Measurements from ENCODE around the gene CTSE.

CTSE gene

DNA sequence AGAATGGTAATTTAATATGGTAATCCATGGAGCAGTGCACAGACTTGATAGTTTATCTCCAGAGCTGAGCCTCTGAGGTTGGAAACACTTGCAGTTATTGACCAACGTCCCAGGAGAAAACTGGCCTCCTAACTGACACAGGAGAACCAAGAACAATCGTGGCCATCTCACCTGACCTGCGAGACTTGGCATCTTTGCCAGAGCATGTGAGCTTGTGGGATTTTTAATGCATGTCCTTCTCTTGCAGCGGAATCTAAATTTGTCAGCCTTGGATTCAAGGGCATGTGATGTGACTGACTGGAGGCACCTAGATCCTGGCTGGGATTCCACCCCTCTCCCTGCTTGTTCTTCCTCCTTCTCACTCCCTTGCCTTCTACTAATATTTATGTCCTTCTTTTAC is 52.6 kb downstream of the CTSE start:
- DNase-seq (ENCODE audit: low read depth in 2 of 2), result no peak

DNA sequence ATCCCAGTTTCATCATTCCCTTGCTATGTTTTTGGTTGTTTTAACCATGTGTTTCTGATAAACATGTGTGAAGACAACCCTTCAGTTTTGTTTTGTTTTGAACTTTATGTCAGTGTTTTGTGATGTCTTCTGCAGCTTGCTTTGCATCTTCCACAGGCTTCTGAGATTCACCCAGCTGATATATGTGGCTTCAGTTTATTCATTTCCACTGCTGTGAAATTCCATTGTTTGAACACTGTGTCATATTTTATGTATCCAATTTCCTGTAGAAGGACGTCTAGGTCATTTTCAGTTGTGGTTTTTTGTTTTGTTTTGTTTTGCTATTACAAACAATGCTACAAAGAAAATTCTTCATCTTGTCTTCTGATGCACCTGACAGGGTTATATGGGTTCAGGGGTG is 53.2 kb downstream of the CTSE start:
- DNase-seq (ENCODE audit: low read depth in 2 of 2), result no peak

DNA sequence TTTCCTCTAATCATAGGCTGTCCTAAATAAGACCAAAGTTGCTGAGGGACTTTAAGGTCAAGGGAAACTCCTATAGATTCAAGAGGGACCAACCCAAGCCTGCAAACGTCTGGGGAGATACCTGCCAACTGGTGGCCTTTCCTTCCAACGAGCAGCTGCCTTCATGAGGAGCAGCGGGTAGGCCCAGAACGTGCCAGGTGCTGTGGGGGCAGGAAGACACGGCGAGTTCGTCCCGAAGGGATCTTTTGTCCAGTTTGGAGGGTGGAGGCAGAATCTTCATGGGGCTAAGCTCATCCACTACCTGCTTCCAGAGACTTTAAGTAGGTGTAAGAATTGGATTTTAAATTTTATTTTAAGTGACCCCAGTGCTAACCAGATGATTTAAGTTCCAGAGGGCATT is 54.5 kb downstream of the CTSE start:
- DNase-seq (ENCODE audit: low read depth in 2 of 2), result no peak

DNA sequence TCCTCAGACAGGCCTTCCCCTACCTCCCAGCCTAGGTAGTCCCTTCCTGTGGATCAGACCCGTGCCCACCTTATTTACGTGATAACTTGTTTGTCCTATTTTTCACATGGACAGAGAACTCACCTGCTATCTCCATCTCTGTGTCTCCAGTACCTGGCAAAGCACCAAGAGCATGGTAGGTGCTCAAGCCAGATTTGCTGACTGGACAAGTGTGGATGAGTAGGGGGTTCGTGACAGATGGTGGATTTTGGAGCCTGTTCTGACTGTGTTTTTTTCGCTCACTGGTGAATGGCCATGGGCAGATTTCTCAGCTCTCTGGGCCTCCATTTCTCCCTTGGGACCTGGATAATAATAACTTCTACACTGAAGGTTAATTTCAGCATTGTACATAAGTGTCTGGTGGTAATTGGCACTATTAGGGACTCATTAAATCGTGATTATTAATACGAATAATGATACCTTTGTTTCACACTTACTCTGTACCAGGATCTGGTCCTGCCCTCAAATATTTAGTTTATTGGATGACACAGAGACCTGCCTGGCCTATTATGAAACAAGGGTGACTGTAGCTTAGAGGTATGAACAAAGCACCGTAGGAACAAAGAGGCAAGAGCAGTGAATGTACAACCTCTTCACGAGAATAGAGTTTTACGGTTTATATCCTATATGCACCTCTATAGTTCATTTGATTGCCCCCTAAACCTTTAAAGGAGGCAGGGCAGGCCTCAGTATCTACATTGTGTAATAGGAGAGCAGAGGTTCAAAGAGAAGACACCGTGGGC is 56.0 kb downstream of the CTSE start:
- no peak for DNase-seq (ENCODE audit: low read depth in 2 of 2)

DNA sequence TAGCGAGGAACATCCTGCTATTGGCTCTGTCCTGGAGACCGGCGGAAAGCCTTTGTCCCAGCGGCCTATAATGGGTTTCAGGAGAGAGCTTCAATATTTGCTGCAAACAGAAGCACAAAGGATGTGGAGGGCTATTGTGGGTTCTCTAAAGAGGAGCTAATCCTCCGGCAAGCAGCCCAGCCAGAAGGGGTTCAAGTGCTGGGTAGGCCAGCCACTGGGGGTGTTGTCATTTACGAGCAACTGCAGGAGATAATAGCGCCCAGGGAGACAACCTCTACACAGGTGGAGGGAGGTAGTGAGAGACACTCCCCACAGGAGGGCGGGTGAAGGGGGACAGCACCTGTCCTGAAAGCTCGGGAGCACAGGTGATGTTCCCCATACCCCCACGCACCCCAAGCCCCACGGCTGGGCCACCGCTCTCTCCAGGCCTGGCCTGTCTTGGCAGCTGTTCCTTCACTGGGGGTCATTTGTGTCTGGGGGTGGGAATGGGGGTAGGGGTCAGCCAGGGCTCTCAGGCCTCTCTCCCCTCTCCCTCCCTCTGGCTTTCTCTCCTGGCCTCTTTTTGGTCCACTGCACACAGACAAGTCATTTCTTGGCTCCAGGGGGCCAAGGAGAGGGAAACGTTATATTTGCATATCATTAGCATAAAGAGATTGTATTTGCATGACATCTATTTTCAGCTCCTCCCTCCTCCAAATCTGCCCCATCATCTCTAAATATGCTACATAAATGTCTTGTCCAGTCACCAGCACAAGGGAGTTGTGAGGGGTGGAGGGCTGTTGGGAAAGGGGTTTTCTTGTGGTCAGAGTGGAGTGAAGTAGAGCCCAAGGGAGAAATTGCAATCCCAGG is 58.4 kb downstream of the CTSE start:
- no peak for DNase-seq (ENCODE audit: low read depth in 2 of 2)

DNA sequence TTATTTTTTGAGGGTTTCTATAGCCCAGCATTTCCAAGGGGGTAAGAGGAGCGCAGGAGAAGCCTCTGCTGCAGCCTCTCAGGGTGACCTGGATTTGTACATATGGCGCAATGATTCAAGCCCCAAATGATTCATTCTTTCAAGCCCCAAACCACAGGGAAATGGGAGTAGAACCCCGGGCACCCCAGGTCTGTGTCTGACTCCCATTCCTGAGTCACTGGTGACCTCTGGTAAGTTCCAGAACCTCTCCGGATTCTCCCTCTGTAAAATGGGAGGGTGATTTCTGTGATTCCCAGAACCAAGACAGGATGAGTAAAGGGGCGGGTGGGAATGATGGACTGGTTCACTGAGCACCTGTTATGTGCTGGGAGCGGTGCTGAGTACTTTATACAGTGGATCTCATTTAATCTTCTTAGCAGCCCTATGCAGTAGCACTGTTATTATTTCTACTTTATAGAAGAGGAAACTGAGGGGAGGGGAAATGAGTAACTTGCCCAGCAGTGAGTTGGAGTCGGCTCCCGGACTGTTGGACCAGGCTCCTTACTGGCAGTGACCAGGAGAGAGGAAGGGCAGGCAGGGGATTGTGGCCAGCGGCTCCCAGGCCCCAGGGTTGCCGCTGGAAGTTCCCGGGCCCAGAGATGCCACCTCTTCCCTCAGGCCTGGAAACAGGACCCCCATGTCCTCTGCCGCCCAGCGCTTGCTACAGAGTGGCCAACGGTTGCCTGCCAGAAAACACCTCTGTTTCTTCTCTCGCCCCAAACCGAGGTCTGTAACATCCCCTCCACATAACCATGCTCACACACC is 60.1 kb downstream of the CTSE start:
- DNase-seq (ENCODE audit: low read depth in 2 of 2), result no peak

DNA sequence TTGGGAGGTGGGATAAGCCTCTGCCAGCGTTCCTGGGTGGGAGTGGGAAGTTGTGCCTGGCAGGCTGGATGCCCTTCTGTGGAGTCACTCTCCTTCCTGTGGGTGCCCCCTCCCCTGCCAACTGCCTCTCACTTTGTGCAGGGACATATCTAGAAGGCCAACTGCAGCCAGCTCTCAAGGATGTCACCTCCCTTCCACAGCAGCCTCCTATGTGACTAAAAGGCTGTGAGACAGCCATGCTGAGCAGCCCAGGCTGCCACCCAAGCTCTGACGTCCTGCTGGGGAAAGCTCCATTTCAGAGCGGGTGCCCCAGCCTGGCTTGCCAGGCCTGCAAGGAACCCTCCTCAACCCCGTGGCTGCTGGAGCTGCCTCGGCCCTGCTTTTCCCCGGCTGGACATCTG is 60.9 kb downstream of the CTSE start:
- DNase-seq (ENCODE audit: low read depth in 2 of 2), result no peak

DNA sequence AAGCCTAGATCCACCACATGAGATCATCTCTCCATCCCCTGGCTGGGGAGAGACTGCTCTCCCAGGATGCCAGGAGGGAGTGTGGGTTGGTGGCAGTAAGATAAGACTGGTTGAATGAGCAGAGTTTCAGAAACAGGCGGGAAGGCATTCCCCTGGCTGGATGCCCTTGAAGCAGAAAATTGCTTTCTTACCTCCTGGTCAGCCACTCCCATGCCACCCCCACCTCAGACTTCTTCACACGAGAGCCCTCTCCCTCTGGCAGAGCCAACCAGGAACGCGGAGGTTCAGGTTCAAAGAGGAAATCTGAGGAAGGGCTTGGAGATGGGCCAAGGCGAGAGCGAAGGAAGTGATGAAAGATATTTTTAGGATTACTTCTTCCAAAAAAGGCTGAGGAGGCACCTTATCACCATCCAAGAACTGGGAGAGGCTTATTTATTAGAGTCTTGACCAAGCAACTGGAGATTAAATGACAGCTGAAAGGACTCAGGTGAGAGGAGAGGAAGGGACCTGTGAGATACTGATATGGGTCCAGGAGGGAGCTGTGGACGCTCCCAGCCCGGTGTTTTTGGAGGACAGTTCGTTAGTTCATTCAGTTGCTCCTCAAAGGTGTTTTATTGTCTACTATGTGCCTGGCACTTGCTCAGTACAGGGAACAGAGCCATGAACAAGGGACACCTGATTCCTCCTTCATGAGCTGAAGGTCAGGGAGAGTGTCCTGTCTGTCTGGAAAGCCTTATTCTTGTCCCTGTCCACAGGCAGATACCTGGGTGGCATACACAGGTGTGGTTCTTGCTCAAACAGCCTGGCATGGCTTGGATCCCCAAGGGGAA is 61.5 kb downstream of the CTSE start:
- DNase-seq (ENCODE audit: low read depth in 2 of 2), result no peak

- DNase-seq (ENCODE audit: low read depth in 2 of 2), result no peak
Observed at GRCh38 chr1:205961405-205961804, 62.3 kb downstream of the CTSE start.

GRCh38 chr1:205959789-205960188 is 63.9 kb downstream of the CTSE start:
- no peak for DNase-seq (ENCODE audit: low read depth in 2 of 2)
